ENCODE data around the gene SULT1A1.
"Not testable (repeated sequence)": the region's sequence is repeated elsewhere in the genome, so short reads cannot be mapped to it uniquely, and the experiment has no call there.

GRCh38 chr16:28608496-28608808 is 1.4 kb downstream of the SULT1A1 start:
- not testable (repeated sequence) for TF ChIP-seq CTCF, POLR2A (IDR thresholded peaks at IDR 0.05)
